ENCODE results near the gene PROB1.

DNA sequence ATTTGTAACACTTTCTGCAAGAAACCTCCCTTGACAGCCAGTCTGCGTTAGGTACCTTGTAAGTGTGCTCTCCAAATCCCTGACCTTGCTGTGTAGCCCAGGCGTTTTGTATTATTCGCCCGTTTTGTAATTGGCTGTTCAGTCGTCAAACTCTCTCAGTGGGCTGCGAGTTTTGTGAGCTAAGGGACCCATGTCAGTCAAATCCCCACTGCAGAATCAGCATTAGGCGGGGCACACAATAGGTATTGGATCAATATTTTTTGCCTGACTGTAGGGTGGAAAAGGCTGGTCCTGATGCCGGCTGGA lies 43.8 kb upstream of the PROB1 start:
- TF ChIP-seq, protein P1, sequence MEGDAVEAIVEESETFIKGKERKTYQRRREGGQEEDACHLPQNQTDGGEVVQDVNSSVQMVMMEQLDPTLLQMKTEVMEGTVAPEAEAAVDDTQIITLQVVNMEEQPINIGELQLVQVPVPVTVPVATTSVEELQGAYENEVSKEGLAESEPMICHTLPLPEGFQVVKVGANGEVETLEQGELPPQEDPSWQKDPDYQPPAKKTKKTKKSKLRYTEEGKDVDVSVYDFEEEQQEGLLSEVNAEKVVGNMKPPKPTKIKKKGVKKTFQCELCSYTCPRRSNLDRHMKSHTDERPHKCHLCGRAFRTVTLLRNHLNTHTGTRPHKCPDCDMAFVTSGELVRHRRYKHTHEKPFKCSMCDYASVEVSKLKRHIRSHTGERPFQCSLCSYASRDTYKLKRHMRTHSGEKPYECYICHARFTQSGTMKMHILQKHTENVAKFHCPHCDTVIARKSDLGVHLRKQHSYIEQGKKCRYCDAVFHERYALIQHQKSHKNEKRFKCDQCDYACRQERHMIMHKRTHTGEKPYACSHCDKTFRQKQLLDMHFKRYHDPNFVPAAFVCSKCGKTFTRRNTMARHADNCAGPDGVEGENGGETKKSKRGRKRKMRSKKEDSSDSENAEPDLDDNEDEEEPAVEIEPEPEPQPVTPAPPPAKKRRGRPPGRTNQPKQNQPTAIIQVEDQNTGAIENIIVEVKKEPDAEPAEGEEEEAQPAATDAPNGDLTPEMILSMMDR (IDR thresholded peaks at IDR 0.05; ENCODE audit: insufficient read depth, low read length, poor library complexity, severe bottlenecking): no peak
- no peak for TF ChIP-seq EZH2phosphoT487 (conservative IDR thresholded peaks at IDR 0.05; ENCODE audit: low read length)

Data from SU-DHL-6 (cell line).